ENCODE data around the gene CTXN1.
"Not testable (repeated sequence)": the region's sequence is repeated elsewhere in the genome, so short reads cannot be mapped to it uniquely, and the experiment has no call there.

Gene CTXN1

GRCh38 chr19:7944177-7944761 lies 18.3 kb upstream of the CTXN1 start:
- peak; percentile 87 for DNase-seq (ENCODE audit: low spot score)

GRCh38 chr19:7943444-7944176 lies 17.7 kb upstream of the CTXN1 start, which contains the start of gene TIMM44:
Gene TIMM44 (minus strand): TSS chr19:7943666. CDS start chr19:7943651, 15 bp downstream.
- DNase-seq (ENCODE audit: low spot score), result peak; percentile 99

DNA sequence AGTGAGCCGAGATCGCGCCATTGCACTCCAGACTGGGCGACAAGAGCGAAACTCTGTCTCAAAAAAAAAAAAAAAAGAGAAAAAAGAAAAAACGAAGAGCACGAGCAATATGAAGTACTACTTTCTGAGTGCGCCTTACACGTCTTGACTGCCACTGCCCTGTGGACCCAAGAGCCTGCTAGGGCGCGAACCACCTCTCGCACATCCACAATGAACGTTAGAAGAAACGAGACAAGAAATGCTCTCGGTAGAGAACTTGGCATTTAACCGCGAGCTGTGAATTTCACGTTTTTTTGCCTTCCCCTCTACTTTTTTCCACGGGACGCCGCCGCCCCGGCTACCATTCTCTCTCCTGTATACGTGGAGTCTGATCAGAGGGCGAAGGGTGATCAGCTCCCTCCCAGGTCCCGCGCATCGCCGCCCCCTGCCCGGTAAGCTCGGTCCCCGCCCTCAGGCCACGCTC lies 17.1 kb upstream of the CTXN1 start:
- DNase-seq (ENCODE audit: low spot score), result no peak

- no peak for DNase-seq (ENCODE audit: low spot score)
Measured at GRCh38 chr19:7941895-7942596, 16.1 kb upstream of the CTXN1 start.

DNA sequence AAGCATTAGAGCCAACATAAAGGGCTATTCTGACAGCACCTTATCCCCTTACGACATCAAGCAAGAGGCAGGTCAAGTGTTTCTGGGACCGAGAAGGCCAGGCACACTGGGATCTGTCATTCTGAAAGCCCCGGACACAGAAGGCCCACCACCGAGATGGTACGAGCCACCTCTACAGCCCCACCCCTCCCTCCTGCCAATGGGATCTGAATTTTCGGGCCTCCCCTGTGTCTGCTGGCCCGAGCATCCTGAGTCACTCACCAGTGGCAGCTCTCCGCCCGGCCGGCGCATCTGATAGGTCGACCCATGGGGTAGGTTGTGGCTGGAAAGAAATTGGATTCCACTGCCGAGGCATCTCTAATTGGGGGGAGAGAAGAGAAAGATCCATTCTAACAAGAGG lies 14.9 kb upstream of the CTXN1 start:
- no peak for DNase-seq (ENCODE audit: low spot score)

GRCh38 chr19:7934766-7935165 lies 8.8 kb upstream of the CTXN1 start:
- DNase-seq (ENCODE audit: low spot score), result no peak

DNA sequence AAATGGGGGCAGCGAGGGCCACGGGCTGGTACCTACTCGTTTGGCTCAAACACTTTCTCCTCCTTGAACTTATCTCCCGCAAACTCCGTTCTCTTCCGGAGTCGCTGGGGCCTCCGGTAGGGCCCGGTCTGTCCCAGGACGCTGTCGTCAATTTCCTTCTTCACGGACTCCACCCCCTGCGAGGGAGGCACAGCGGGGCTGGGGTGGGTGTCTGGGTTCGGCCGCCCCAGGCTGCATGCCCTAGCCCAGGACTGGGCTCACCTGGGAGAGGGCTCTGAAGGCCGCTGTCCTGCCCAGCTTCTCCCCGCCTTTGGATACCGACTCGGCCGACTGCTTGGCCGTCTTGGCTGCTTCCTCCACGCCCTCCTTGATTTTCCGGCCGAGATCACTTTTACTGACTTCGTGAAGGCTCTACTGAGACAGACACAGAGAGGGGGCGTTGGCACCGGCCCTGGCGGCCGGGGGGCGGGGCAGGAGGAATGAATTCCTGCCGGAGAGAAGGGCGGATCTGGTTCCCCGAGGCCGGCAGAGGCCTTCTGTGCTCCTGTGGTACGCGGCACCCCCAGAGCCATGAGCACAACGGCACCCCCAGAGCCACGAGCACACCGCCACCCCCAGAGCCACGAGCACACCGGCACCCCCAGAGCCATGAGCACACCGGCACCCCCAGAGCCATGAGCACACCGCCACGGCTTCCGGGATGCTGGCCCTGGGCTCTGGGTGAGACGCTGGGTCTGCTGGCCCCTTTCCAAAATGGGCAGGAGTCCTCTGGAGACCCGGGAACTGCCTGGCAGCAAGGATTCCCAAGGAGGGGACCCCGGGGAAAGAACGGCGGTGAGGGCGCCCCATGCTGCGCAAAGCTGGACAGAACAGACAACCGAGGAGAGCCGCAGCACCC lies 8.1 kb upstream of the CTXN1 start:
- no peak for DNase-seq (ENCODE audit: low spot score)

- no peak for DNase-seq (ENCODE audit: low spot score)
Measured at GRCh38 chr19:7933411-7933810, 7.5 kb upstream of the CTXN1 start.

DNA sequence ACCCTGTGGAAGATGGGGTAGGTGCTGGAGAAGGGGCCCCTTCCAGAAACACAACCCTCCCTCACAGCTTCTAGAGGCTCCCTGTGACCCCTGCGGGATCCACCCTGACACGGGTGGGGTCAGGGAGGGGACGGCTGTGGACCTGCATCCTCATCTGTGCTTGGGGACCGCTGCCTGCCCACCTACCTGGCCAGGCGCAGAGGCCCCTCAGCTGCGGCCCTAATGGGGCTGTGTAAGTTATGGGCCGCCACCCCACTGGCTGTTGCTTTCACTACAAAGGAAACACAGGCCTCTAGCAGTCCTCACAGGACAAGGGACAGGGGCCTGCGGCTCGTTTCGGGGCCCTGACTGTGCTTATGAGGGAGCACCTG lies 7.0 kb upstream of the CTXN1 start:
- DNase-seq (ENCODE audit: low spot score), result no peak

DNA sequence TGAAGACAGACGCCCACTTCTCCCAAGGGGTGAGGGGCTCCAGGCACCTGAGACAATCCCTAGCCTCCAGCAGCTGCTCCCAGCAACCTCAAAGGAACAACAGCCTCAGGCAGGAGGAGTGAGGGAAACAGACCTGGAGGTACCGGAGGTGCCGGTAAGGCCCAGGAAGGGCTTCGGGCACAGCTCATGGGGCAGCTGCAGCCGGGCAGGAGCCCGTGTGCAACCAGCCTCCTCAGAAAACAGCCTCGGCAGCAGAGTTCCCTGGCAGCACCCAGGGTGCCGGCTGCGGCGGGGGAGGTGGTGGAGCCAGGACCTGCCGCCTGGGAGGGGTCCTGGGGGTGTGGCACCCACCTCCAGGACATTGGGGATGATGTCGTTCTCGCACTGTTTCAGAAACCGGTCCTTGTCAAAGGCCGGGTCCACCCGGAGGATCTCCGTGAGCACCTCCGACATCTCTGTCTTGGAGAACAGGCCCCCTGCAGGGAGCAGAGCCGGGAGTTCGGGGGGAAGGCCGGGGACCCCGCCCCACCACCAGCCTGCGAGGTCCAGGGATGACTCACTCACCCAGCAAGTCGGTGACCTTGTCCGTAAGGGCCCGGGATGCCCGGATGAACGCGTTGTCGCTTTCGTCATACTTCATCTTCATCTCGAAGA lies 6.5 kb upstream of the CTXN1 start:
- DNase-seq (ENCODE audit: low spot score), result no peak

GRCh38 chr19:7931221-7932061 lies 5.5 kb upstream of the CTXN1 start:
- DNase-seq (ENCODE audit: low spot score), result no peak

DNA sequence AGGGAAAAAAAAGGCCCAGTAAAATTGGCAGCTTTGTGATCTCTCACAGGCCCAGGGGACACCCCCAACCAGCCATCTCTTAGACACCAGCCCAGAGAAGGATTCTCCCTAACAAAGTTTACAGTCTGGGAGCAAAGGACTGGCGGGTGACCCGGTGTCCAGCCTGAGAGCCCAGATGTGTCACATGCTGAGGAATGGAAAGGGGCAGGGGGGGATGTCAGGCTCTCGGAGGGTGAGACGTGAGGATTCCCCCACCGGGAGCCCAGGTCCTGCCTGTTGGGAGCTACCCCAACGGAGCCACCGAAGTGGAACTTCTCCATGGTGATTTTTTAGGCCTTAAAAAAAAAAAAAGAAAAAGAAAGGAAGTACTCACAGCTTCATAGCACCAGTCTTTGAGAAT lies 4.8 kb upstream of the CTXN1 start:
- no peak for DNase-seq (ENCODE audit: low spot score)

DNA sequence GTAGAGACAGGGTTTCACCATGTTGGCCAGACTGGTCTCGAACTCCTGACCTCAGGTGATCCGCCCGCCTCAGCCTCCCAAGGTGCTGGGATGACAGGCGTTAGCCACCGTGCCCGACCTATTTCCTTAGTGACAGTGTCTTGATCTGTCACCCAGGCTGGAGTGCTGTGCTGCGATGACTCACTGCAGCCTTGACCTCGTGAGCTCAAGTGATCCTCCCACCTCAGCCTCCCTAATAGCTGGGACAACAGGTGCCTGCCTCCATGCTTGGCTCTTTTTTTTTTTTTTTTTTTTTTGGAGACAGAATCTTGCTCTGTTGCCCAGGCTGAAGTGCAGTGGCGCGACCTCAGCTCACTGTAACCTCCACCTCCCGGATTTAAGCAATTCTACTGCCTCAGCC lies 4.1 kb upstream of the CTXN1 start:
- DNase-seq (ENCODE audit: low spot score), result not testable (repeated sequence)

GRCh38 chr19:7928741-7929701 lies 3.1 kb upstream of the CTXN1 start:
- peak; percentile 77 for DNase-seq (ENCODE audit: low spot score)

DNA sequence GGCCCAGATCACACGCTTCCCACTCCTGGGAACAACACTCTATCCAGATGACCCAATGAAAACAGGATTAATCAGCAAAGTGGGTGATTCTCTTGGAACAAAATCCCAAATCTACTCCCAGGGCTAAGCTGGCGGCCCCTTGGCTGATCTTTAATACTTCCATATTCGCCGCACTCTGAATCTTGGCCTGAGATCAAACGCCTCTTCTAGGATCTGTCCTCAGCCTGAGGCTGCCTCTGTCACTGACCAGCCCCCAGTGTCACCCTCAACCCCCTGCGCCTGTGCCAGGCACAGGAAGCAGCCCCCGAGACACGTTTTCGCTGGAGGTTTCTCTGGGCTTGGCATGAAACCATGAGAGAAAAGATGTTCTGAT lies 2.4 kb upstream of the CTXN1 start:
- no peak for DNase-seq (ENCODE audit: low spot score)

GRCh38 chr19:7927605-7928333 lies 1.8 kb upstream of the CTXN1 start:
- DNase-seq (ENCODE audit: low spot score), result no peak

DNA sequence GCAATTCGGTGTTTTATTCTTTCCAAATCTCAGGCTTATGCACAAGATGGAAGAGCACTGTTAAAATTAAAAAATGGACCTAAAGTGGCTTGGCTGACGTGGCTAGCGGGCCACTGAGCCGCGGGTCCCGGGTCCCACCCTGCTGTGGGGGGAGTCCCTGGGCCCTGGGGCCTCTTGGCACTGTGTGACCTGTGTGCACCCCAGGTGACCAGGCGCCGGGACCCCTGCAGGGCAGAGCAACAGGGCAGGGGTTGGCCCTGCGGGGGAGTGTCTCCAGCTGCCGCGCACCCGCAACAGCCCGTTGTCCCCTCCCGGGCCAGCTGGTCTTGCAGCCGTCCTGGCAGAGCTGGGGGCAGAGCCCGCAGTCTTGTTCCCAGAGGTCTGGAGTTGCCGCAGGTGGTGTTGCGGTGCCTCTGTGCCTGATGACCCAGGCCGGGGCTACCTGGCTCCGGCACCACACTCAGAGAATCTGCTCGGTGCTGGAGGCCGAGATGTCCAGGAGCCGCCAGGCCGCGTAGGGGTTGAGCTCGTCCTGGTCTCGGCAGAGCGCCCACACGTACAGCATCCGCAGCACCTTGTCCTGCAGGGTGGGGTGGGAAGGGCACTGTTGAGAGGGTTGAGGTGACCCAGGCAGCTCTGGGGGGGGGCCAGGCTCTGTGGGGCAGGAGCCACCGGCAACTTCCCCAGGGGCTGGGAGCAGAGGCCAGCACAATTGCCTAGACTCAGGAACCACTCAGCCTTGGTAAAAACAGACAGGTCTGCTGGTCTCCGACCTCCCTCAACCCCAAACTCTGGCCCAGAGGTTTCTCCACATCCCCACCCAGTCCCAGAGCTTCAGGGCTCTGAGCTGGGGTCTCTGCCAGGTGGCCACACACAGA lies 1.0 kb upstream of the CTXN1 start:
- DNase-seq (ENCODE audit: low spot score), result no peak

All from GM03348 (cell line).